IMR-90 (cell line): Measurements from ENCODE around the gene IST1. TPM values are rescaled to one million over a fixed set of nuclear protein-coding genes. Genes with fewer than 3 reads are reported as not detected.

ENCODE experiments used
- ATAC-seq: fragments of 200-7000 bp; cut with Tn5 transposase; 2 replicates; pipeline ENCODE4 v1.9.1; 2020; ENCODE audit warnings: low read depth, mild to moderate bottlenecking, moderate library complexity
- BruUV-seq: library from RNA; stranded (reverse); fragments of 400-500 nt; replicated peaks from 2 replicates; lab custom pipeline; 2021; lab: Mats Ljungman, UMichigan
- CTCF ChIA-PET: fragments of 300-600 bp; formaldehyde crosslinking; extraction: SDS; loops from one replicate; lab custom pipeline; 2021; ENCODE audit warnings: antibody characterized with exemption; lab: Yijun Ruan, JAX
- POLR2A ChIA-PET: fragments of 300-600 bp; sonication (Branson Sonifier 250); formaldehyde crosslinking; loops from one replicate; lab custom pipeline; 2022; ENCODE audit warnings: antibody characterized with exemption; ENCODE audit not compliant: unreplicated experiment; lab: Charles Lee
- DNase-seq: peaks from one replicate; pipeline ENCODE4 v3.0.0; 2013
- H2AFZ ChIP-seq: replicated peaks from 2 replicates; pipeline ENCODE3; 2013; ENCODE audit warnings: low read length, mild to moderate bottlenecking; ENCODE audit not compliant: poor library complexity
- H2AK5ac ChIP-seq: 2 replicates; pipeline ENCODE4 v1.6.1; 2013; ENCODE audit warnings: low read depth, low read length, inconsistent platforms
- H2AK9ac ChIP-seq: replicated peaks from 2 replicates; pipeline ENCODE3; 2013; ENCODE audit warnings: mild to moderate bottlenecking, low read depth, low read length, moderate library complexity; ENCODE audit not compliant: poor library complexity
- H2BK120ac ChIP-seq: 2 replicates; pipeline ENCODE4 v1.6.1; 2013; ENCODE audit warnings: low read depth, low read length, inconsistent platforms
- H2BK15ac ChIP-seq: 3 replicates; pipeline ENCODE4 v1.6.1; 2013; ENCODE audit warnings: low read depth, low read length, inconsistent platforms
- H2BK20ac ChIP-seq: 2 replicates; pipeline ENCODE4 v1.6.1; 2013; ENCODE audit warnings: low read depth, mild to moderate bottlenecking, inconsistent platforms, low read length, moderate library complexity
- H2BK5ac ChIP-seq: 2 replicates; pipeline ENCODE4 v1.6.1; 2013; ENCODE audit warnings: mild to moderate bottlenecking, low read depth, low read length, inconsistent platforms; ENCODE audit not compliant: poor library complexity, severe bottlenecking
- H3K14ac ChIP-seq: replicated peaks from 2 replicates; pipeline ENCODE4 v1.6.1; 2013; ENCODE audit warnings: low read depth, low read length, inconsistent platforms
- H3K18ac ChIP-seq: 2 replicates; pipeline ENCODE4 v1.6.1; 2013; ENCODE audit warnings: low read depth, low read length, control low read depth
- H3K23ac ChIP-seq: 2 replicates; pipeline ENCODE4 v1.6.1; 2013; ENCODE audit warnings: low read depth, low read length, inconsistent platforms
- H3K27ac ChIP-seq: 2 replicates; pipeline ENCODE4 v1.5.1; 2013; ENCODE audit warnings: mild to moderate bottlenecking, control low read depth, low read length; ENCODE audit not compliant: insufficient read depth
- H3K27me3 ChIP-seq: 2 replicates; pipeline ENCODE4 v1.6.1; 2013; ENCODE audit warnings: low read length; ENCODE audit not compliant: control insufficient read depth, insufficient read depth
- H3K36me3 ChIP-seq: 2 replicates; pipeline ENCODE4 v1.6.1; 2013; ENCODE audit warnings: low read length, mixed read lengths; ENCODE audit not compliant: control insufficient read depth, insufficient read depth
- H3K4ac ChIP-seq: 2 replicates; pipeline ENCODE4 v1.6.1; 2013; ENCODE audit warnings: low read depth, low read length, inconsistent platforms
- H3K4me1 ChIP-seq: 2 replicates; pipeline ENCODE4 v1.6.1; 2013; ENCODE audit warnings: low read length, mixed read lengths; ENCODE audit not compliant: control insufficient read depth, insufficient read depth
- H3K4me2 ChIP-seq: 2 replicates; pipeline ENCODE4 v1.6.1; 2013; ENCODE audit warnings: low read depth, mild to moderate bottlenecking, control low read depth, low read length, moderate library complexity
- H3K4me3 ChIP-seq: 2 replicates; pipeline ENCODE4 v1.5.1; 2013; ENCODE audit warnings: low read depth, mild to moderate bottlenecking, control low read depth, low read length, moderate library complexity; ENCODE audit not compliant: insufficient read depth
- H3K56ac ChIP-seq: 2 replicates; pipeline ENCODE4 v1.6.1; 2013; ENCODE audit warnings: low read length, inconsistent platforms; ENCODE audit not compliant: insufficient read depth; ENCODE audit errors: extremely low read depth
- H3K79me1 ChIP-seq, 2 experiments: 2 replicates each; pipeline ENCODE4 v1.6.1; 2013; ENCODE audit warnings: low read length in 2 of 2, inconsistent platforms in 1 of 2, low read depth in 1 of 2
- H3K9ac ChIP-seq: 2 replicates; pipeline ENCODE4 v1.6.1; 2013; ENCODE audit warnings: low read depth, low read length, control low read depth
- H3K9me1 ChIP-seq: 2 replicates; pipeline ENCODE4 v1.6.1; 2013; ENCODE audit warnings: low read length, inconsistent platforms; ENCODE audit not compliant: insufficient read depth
- H3K9me3 ChIP-seq: 2 replicates; pipeline ENCODE4 v1.6.1; 2013; ENCODE audit warnings: low read length; ENCODE audit not compliant: control insufficient read depth, insufficient read depth
- H4K20me1 ChIP-seq: 2 replicates; pipeline ENCODE4 v1.6.1; 2013; ENCODE audit warnings: low read length, inconsistent platforms; ENCODE audit not compliant: insufficient read depth
- H4K5ac ChIP-seq: 2 replicates; pipeline ENCODE4 v1.6.1; 2013; ENCODE audit warnings: mild to moderate bottlenecking, low read depth, low read length, control low read depth
- H4K8ac ChIP-seq, 2 experiments: 2 replicates each; pipeline ENCODE4 v1.6.1; 2013; ENCODE audit warnings: low read depth in 2 of 2, low read length in 2 of 2, control low read depth in 1 of 2, inconsistent platforms in 1 of 2
- H4K91ac ChIP-seq: 2 replicates; pipeline ENCODE4 v1.6.1; 2013; ENCODE audit warnings: low read depth, low read length, inconsistent platforms; ENCODE audit not compliant: insufficient read depth
- BHLHE40 ChIP-seq: fragments of 150-350 bp; IDR thresholded peaks from 2 replicates; pipeline ENCODE4 v1.6.1; 2016; ENCODE audit warnings: mild to moderate bottlenecking, low read depth, low read length
- CEBPB ChIP-seq: IDR thresholded peaks from 2 replicates; pipeline ENCODE4 v1.6.1; 2012; ENCODE audit warnings: low read depth, low read length, improper control_type of control experiment
- CHD1 ChIP-seq: IDR thresholded peaks from 2 replicates; pipeline ENCODE4 v1.6.1; 2012; ENCODE audit warnings: low read depth, low read length, improper control_type of control experiment
- ELK1 ChIP-seq: fragments of 150-350 bp; IDR thresholded peaks from 2 replicates; pipeline ENCODE4 v1.6.1; 2016; ENCODE audit warnings: low read depth, mild to moderate bottlenecking, low read length, moderate library complexity, borderline replicate concordance
- FOS ChIP-seq: fragments of 150-350 bp; IDR thresholded peaks from 2 replicates; pipeline ENCODE4 v1.6.1; 2016; ENCODE audit warnings: low read depth, low read length
- MAFK ChIP-seq: IDR thresholded peaks from 2 replicates; pipeline ENCODE4 v1.6.1; 2012; ENCODE audit warnings: low read depth, low read length, improper control_type of control experiment
- MAZ ChIP-seq: IDR thresholded peaks from 2 replicates; pipeline ENCODE4 v1.6.1; 2012; ENCODE audit warnings: low read depth, mild to moderate bottlenecking, low read length, improper control_type of control experiment, moderate library complexity, borderline replicate concordance
- MXI1 ChIP-seq: IDR thresholded peaks from 2 replicates; pipeline ENCODE4 v1.6.1; 2012; ENCODE audit warnings: low read depth, mild to moderate bottlenecking, low read length, moderate library complexity, borderline replicate concordance
- NFE2L2 ChIP-seq: fragments of 150-350 bp; IDR thresholded peaks from 2 replicates; pipeline ENCODE4 v1.6.1; 2016; ENCODE audit warnings: low read depth, mild to moderate bottlenecking, low read length
- POLR2A ChIP-seq: IDR thresholded peaks from 2 replicates; pipeline ENCODE4 v1.6.1; 2012; ENCODE audit warnings: mild to moderate bottlenecking, low read depth, low read length
- RAD21 ChIP-seq: IDR thresholded peaks from 2 replicates; pipeline ENCODE4 v1.6.1; 2012; ENCODE audit warnings: low read length, improper control_type of control experiment
- RCOR1 ChIP-seq: IDR thresholded peaks from 2 replicates; pipeline ENCODE4 v1.6.1; 2012; ENCODE audit warnings: mild to moderate bottlenecking, low read length, improper control_type of control experiment; ENCODE audit not compliant: insufficient replicate concordance
- RFX5 ChIP-seq: IDR thresholded peaks from 2 replicates; pipeline ENCODE4 v1.8.0; 2012; ENCODE audit warnings: low read depth, mild to moderate bottlenecking, low read length, moderate library complexity
- SMC3 ChIP-seq: fragments of 150-350 bp; IDR thresholded peaks from 2 replicates; pipeline ENCODE4 v1.6.1; 2016; ENCODE audit warnings: low read depth, mild to moderate bottlenecking, antibody characterized with exemption, low read length, moderate library complexity
- WGBS, 2 experiments: methylation state at CpG; one replicate each; pipeline versions ENCODE4 v1.1.5 to v1.1.7; 2013; ENCODE audit warnings: missing lambda C conversion rate in 2 of 2; ENCODE audit not compliant: insufficient read length in 1 of 2; ENCODE audit errors: extremely low coverage in 2 of 2; 5-methylcytosine and 5-hydroxymethylcytosine counted together
- dilution Hi-C: fragments of 300-500 bp; cut with HindIII; formaldehyde crosslinking; loops from one replicate; pipeline ENCODE4 v1.14.3; 2018; ENCODE audit warnings: low sequenced_read_pairs; ENCODE audit not compliant: unreplicated experiment
- in situ Hi-C: fragments of 300-500 bp; cut with MboI; formaldehyde crosslinking; loops from 3 replicates; pipeline ENCODE4 v1.14.3; 2019; ENCODE audit warnings: low sequenced_read_pairs, inconsistent platforms, mixed read lengths
- intact Hi-C: fragments of 100-400 bp; cut with micrococcal nuclease; formaldehyde crosslinking; loops from 2 replicates; pipeline ENCODE4 v1.10.0; 2022
- polyA plus RNA-seq, 3 experiments: library from polyadenylated mRNA; depleted of rRNA; stranded (reverse); fragments of >200 nt; gene quantifications; 2 replicates each; pipeline ENCODE4 v1.2.3, GENCODE V29; 2012; ENCODE audit warnings: low replicate concordance in 1 of 3
- total RNA-seq: library from RNA; depleted of rRNA; stranded (reverse); fragments of >200 nt; gene quantifications from 2 replicates; pipeline ENCODE4 v1.2.3, GENCODE V29; 2012
- TF ChIP-seq, protein P1 (sequence below): fragments of 150-350 bp; IDR thresholded peaks from 2 replicates; pipeline ENCODE4 v1.6.1; 2017; ENCODE audit warnings: mild to moderate bottlenecking, antibody characterized with exemption, low read length, low read depth
- TF ChIP-seq, protein P2 (sequence below): conservative IDR thresholded peaks from 2 replicates; pipeline ENCODE4 v1.5.1; 2012; ENCODE audit warnings: mild to moderate bottlenecking, low read depth, low read length, improper control_type of control experiment

IST1 gene
- total and polyA plus RNA-seq, 2 of the 4 experiments (the other 2 are of a cell fraction): 134 to 186 TPM

DNA sequence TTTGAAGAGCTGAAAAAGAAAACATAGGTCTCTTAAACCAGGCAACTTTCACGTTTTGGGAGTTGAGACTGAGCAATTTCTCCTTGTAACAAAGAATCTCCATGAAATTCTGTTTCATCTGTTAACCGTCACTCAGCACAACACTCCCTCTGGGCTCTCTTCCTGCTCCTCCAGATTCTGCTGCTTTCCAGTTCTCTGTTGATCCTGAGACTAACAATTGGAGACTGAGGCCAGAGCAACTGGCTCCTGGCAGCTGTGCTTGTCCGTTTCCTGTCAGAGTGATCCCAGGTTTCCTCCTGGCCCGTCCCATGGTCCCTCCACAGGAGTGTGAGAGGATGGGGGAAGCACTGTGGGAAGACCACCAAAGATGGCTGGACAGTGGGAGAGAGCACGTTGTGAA, 32.5 kb downstream of the IST1 start:
- intact Hi-C loops (no loop called here), dilution Hi-C loops (no loop called here), in situ Hi-C loops (no loop called here)
- ChIA-PET POLR2A (no interaction called here), CTCF (interaction anchor here (0.6 kb wide), 1 partner anchor 37 kb away, joined by 3 read pairs; no protein-coding TSS in a partner anchor)
- no peak overlapping the region for H2AFZ ChIP-seq
- 0 out of 3 replicates have a peak overlapping the region, but pooled peaks have one; percentile 4 for H2BK15ac ChIP-seq
- H4K91ac ChIP-seq: no peak overlapping the region
- no peak overlapping the region for H4K5ac ChIP-seq
- H2BK5ac ChIP-seq: peak overlapping the region; percentile 47
- 0 out of 2 replicates have a peak overlapping the region, but pooled peaks have one; percentile 36 for H3K14ac ChIP-seq
- H2BK20ac ChIP-seq: no peak overlapping the region
- peak overlapping the region; percentile 50; the same call in 1 of the 2 replicates for H2AK5ac ChIP-seq
- H3K4me3 ChIP-seq: no peak overlapping the region
- TF ChIP-seq SMC3 (no peak), MAZ (no peak), POLR2A (no peak), BHLHE40 (no peak), FOS (no peak), MAFK (no peak), RAD21 (no peak), RFX5 (no peak), CHD1 (no peak), CEBPB (no peak), RCOR1 (no peak), MXI1 (no peak), NFE2L2 (no peak), ELK1 (no peak)
- TF ChIP-seq, protein P1, sequence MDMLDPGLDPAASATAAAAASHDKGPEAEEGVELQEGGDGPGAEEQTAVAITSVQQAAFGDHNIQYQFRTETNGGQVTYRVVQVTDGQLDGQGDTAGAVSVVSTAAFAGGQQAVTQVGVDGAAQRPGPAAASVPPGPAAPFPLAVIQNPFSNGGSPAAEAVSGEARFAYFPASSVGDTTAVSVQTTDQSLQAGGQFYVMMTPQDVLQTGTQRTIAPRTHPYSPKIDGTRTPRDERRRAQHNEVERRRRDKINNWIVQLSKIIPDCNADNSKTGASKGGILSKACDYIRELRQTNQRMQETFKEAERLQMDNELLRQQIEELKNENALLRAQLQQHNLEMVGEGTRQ: no peak
- TF ChIP-seq, protein P2, sequence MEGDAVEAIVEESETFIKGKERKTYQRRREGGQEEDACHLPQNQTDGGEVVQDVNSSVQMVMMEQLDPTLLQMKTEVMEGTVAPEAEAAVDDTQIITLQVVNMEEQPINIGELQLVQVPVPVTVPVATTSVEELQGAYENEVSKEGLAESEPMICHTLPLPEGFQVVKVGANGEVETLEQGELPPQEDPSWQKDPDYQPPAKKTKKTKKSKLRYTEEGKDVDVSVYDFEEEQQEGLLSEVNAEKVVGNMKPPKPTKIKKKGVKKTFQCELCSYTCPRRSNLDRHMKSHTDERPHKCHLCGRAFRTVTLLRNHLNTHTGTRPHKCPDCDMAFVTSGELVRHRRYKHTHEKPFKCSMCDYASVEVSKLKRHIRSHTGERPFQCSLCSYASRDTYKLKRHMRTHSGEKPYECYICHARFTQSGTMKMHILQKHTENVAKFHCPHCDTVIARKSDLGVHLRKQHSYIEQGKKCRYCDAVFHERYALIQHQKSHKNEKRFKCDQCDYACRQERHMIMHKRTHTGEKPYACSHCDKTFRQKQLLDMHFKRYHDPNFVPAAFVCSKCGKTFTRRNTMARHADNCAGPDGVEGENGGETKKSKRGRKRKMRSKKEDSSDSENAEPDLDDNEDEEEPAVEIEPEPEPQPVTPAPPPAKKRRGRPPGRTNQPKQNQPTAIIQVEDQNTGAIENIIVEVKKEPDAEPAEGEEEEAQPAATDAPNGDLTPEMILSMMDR: no peak
- H4K8ac ChIP-seq: no peak overlapping the region; a peak in 1 of 4 replicates
- peaks cover 30 to 73% of the 10 kb centered on the region in 2 experiments for H3K79me1 ChIP-seq
- no peaks in the 10 kb centered on the region for H3K9me3 ChIP-seq
- peaks cover 22% of the 10 kb centered on the region for H3K4me1 ChIP-seq
- H3K9me1 ChIP-seq: peaks cover 20% of the 10 kb centered on the region; the same call in 1 of the 2 replicates
- ATAC-seq (no peak; the same call in 1 of the 2 replicates), DNase-seq (no peak)
- peaks cover 39% of the 10 kb centered on the region for H3K36me3 ChIP-seq
- H3K18ac ChIP-seq: no peak overlapping the region
- H3K4me2 ChIP-seq: no peak overlapping the region; the same call in 1 of the 2 replicates
- H3K27ac ChIP-seq: peak overlapping the region; percentile 43
- no peak overlapping the region for H3K56ac ChIP-seq
- 0 out of 2 replicates have a peak overlapping the region, but pooled peaks have one; percentile 19 for H2BK120ac ChIP-seq
- no peaks in the 10 kb centered on the region for H3K27me3 ChIP-seq
- H3K23ac ChIP-seq: no peak overlapping the region; the same call in 1 of the 2 replicates
- 33% methylated on average over 1 of the region's 5 CpGs; no CpG with 5 or more reads in 1 of the 2 experiments for WGBS, 2 experiments
- BruUV-seq: TSS peak; percentile 74
- no peak overlapping the region for H3K9ac ChIP-seq
- H3K4ac ChIP-seq: peak overlapping the region; percentile 55; the same call in 1 of the 2 replicates
- no peak overlapping the region for H2AK9ac ChIP-seq
- H4K20me1 ChIP-seq: peaks cover 69% of the 10 kb centered on the region
